GM18951 (cell line): ENCODE results near the gene SOX4.

ENCODE experiments used
- POLR2A ChIP-seq: IDR thresholded peaks from 4 replicates; pipeline ENCODE4 v1.6.1; 2011; ENCODE audit warnings: mild to moderate bottlenecking; ENCODE audit not compliant: insufficient read length, insufficient read depth; ENCODE audit errors: extremely low read depth
- in situ Hi-C: fragments of 300-500 bp; cut with MboI; formaldehyde crosslinking; loops from one replicate; pipeline ENCODE4 v1.12.0; 2022; ENCODE audit warnings: low sequenced_read_pairs, mixed read lengths, inconsistent platforms; ENCODE audit not compliant: unreplicated experiment

SOX4 gene

GRCh38 chr6:21611485-21611884 lies 17.9 kb downstream of the SOX4 start:
- TF ChIP-seq POLR2A = no peak
- in situ Hi-C loops = no loop called here

- in situ Hi-C loops = no loop called here
- TF ChIP-seq POLR2A = no peak
These were observed 18.7 kb downstream of the SOX4 start for GRCh38 chr6:21612067-21612745.

- in situ Hi-C loops = no loop called here
- no peak for TF ChIP-seq POLR2A
These were observed 20.3 kb downstream of the SOX4 start for GRCh38 chr6:21613809-21614208.

GRCh38 chr6:21614226-21614625 lies 20.7 kb downstream of the SOX4 start:
- no peak for TF ChIP-seq POLR2A
- in situ Hi-C loops = no loop called here

GRCh38 chr6:21615504-21615903 lies 22.0 kb downstream of the SOX4 start:
- in situ Hi-C loops = no loop called here
- no peak for TF ChIP-seq POLR2A

GRCh38 chr6:21616005-21616404 lies 22.5 kb downstream of the SOX4 start:
- in situ Hi-C loops = no loop called here
- TF ChIP-seq POLR2A = no peak

GRCh38 chr6:21625642-21626041 lies 32.1 kb downstream of the SOX4 start:
- in situ Hi-C loops = no loop called here
- no peak for TF ChIP-seq POLR2A

- in situ Hi-C loops = no loop called here
- TF ChIP-seq POLR2A = no peak
These were observed 33.2 kb downstream of the SOX4 start for GRCh38 chr6:21626756-21627155.

- no peak for TF ChIP-seq POLR2A
- in situ Hi-C loops = no loop called here
These were observed 34.6 kb downstream of the SOX4 start for GRCh38 chr6:21628160-21628559.

- in situ Hi-C loops = no loop called here
- no peak for TF ChIP-seq POLR2A
These were observed 40.1 kb downstream of the SOX4 start for GRCh38 chr6:21633511-21634109.

GRCh38 chr6:21634582-21634981 lies 41.0 kb downstream of the SOX4 start:
- no peak for TF ChIP-seq POLR2A
- in situ Hi-C loops = no loop called here

GRCh38 chr6:21636876-21637275 lies 43.3 kb downstream of the SOX4 start:
- in situ Hi-C loops = no loop called here

GRCh38 chr6:21639316-21639715 lies 45.8 kb downstream of the SOX4 start:
- TF ChIP-seq POLR2A = no peak
- in situ Hi-C loops = no loop called here

More at GRCh38 chr6:21636876-21637275, 43.3 kb downstream of the SOX4 start:
- TF ChIP-seq POLR2A = no peak
